Psoas muscle (tissue), 8 donors: ENCODE measurements around the gene NPHS1. TPM values are rescaled to one million over a fixed set of nuclear protein-coding genes. Genes with fewer than 3 reads are reported as not detected.
"Not testable (repeated sequence)": the region's sequence is repeated elsewhere in the genome, so short reads cannot be mapped to it uniquely, and the experiment has no call there.

ENCODE experiments used
- ATAC-seq, 4 donors: fragments of 200-7000 bp; cut with Tn5 transposase; one replicate each; pipeline ENCODE4 v1.9.1; 2020; ENCODE audit warnings: moderate library complexity in 3 of 4, mild to moderate bottlenecking in 2 of 4
- DNase-seq, 2 donors: peaks; one replicate each; pipeline ENCODE4 v3.0.0-alpha.2; 2020
- H3K27ac ChIP-seq: fragments of 200-600 bp; one replicate; pipeline ENCODE4 v1.8.0; 2022
- H3K27me3 ChIP-seq, 3 donors: fragments of 200-600 bp in 1 of 3; one replicate each; pipeline versions ENCODE4 v1.6.1 to v1.8.0; 2013 to 2022; ENCODE audit warnings: low read length in 2 of 3, mild to moderate bottlenecking in 2 of 3, moderate library complexity in 1 of 3; ENCODE audit not compliant: insufficient read depth in 3 of 3
- H3K36me3 ChIP-seq, 2 donors: fragments of 200-600 bp in 1 of 2; one replicate each; pipeline versions ENCODE4 v1.6.1 to v1.8.0; 2013 to 2022; ENCODE audit warnings: low read depth in 1 of 2, mild to moderate bottlenecking in 1 of 2, moderate library complexity in 1 of 2; ENCODE audit not compliant: insufficient read depth in 1 of 2
- H3K4me1 ChIP-seq: fragments of 200-600 bp; one replicate; pipeline ENCODE4 v1.8.0; 2022
- H3K4me3 ChIP-seq: fragments of 200-600 bp; one replicate; pipeline ENCODE4 v1.8.0; 2022; ENCODE audit warnings: mild to moderate bottlenecking
- H3K9me3 ChIP-seq: fragments of 200-600 bp; one replicate; pipeline ENCODE4 v1.8.0; 2022
- WGBS, 3 donors: extraction: QIAGEN DNeasy Blood & Tissue Kit; methylation state at CpG; one replicate each; pipeline versions ENCODE4 v1.1.6 to v1.1.7; 2013; 5-methylcytosine and 5-hydroxymethylcytosine counted together
- intact Hi-C, 2 donors: fragments of 100-400 bp; cut with DNase I; formaldehyde crosslinking; loops; one replicate each; pipeline versions ENCODE4 v1.11.0 to v1.14.2; 2022
- polyA plus RNA-seq, 3 donors: library from polyadenylated mRNA; stranded (reverse); fragments of 200-250 nt; gene quantifications; one replicate each; pipeline ENCODE4 v1.2.3, GENCODE V29; 2013
- total RNA-seq, 4 donors: library from RNA; stranded (reverse); fragmentation: NEBNext Ultra II Directional in 2 of 4; extraction: Animal tissue kit (Norgen Biotek cat#: 25700) in 2 of 4; gene quantifications; one replicate each; pipeline versions ENCODE4 v1.2.1 to v1.2.4, GENCODE V29; 2021 to 2023
- TF ChIP-seq, protein P1 (sequence below): fragments of 200-600 bp; IDR thresholded peaks from one replicate; pipeline ENCODE4 v1.8.0; 2022; ENCODE audit warnings: antibody characterized with exemption
- donor health status: healthy with polysubstance abuse.
- donor health status: DM: no; HTN: no; CAD: no; lungs with moderate emphysema.
- donor health status: Bipolar disorder and iron deficiency.
- donor health status: healthy.
- donor health status: DM: yes; HTN: yes; CAD: no.
- donor health status: DM: no; HTN: no; CAD: no.
- donor health status: DM: no; HTN: no; CAD: no.
- donor health status: DM: yes; HTN: yes; CAD: no.

NPHS1 gene
- total and polyA plus RNA-seq, 7 donors, result not detected

GRCh38 chr19:35894342-35894741, 42.0 kb upstream of the NPHS1 start:
- WGBS, 3 donors, result 94 to 97% (median 97%) methylated on average over 2 of the region's 2 CpGs
- H3K27ac ChIP-seq, result no peak overlapping the region
- intact Hi-C loops, result no loop called here
- TF ChIP-seq, protein P1, sequence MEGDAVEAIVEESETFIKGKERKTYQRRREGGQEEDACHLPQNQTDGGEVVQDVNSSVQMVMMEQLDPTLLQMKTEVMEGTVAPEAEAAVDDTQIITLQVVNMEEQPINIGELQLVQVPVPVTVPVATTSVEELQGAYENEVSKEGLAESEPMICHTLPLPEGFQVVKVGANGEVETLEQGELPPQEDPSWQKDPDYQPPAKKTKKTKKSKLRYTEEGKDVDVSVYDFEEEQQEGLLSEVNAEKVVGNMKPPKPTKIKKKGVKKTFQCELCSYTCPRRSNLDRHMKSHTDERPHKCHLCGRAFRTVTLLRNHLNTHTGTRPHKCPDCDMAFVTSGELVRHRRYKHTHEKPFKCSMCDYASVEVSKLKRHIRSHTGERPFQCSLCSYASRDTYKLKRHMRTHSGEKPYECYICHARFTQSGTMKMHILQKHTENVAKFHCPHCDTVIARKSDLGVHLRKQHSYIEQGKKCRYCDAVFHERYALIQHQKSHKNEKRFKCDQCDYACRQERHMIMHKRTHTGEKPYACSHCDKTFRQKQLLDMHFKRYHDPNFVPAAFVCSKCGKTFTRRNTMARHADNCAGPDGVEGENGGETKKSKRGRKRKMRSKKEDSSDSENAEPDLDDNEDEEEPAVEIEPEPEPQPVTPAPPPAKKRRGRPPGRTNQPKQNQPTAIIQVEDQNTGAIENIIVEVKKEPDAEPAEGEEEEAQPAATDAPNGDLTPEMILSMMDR, result no peak
- peaks cover 7% of the 10 kb centered on the region for H3K4me1 ChIP-seq
- ATAC-seq (no peak), DNase-seq (no peak)
- peaks cover 0 to 42% of the 10 kb centered on the region in 2 donors for H3K36me3 ChIP-seq
- H3K9me3 ChIP-seq, result no peaks in the 10 kb centered on the region
- H3K4me3 ChIP-seq, result no peak overlapping the region
- H3K27me3 ChIP-seq, result peaks cover 0 to 4% (median 0%) of the 10 kb centered on the region in 3 donors

GRCh38 chr19:35891819-35892218, 39.5 kb upstream of the NPHS1 start:
- intact Hi-C loops, ATAC-seq: not testable (repeated sequence)
- H3K36me3 ChIP-seq, result peaks cover 0 to 63% of the 10 kb centered on the region in 2 donors

DNA sequence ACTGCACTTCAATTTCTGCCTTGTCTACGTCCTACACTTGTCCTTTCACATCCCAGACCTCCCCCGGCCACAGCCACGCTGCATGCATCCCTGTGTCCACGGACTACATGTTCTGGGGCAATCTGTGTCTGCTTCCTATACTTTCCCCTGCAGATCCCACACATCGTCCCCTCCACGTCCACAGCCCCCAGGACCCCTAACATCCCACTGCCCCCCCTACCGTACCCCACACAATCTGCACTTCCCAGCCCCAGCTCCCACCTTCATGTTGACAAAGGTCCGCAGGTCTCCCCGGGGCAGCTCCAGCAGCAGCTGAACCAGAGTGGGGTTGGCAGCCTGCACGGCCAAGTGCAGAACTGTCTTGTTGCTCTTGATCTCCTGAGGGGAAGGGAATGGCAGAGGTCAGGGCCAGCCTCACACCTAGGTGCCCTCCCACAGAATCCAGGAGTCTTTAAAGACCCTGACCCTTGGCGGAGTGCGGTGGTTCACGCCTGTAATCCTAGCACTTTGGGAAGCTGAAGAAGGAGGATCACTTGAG, 37.9 kb upstream of the NPHS1 start:
- intact Hi-C loops, result no loop called here
- 90 to 94% (median 91%) methylated on average over 13 of the region's 13 CpGs for WGBS, 3 donors
- H3K27ac ChIP-seq, result no peak overlapping the region
- H3K4me3 ChIP-seq, result no peak overlapping the region
- no peaks in the 10 kb centered on the region for H3K9me3 ChIP-seq
- peaks cover 0 to 53% of the 10 kb centered on the region in 2 donors for H3K36me3 ChIP-seq
- no peak for ATAC-seq
- TF ChIP-seq, protein P1, result no peak
- DNase-seq, result no peak
- H3K4me1 ChIP-seq, result no peaks in the 10 kb centered on the region
- no peaks in the 10 kb centered on the region for H3K27me3 ChIP-seq

More at GRCh38 chr19:35891819-35892218, 39.5 kb upstream of the NPHS1 start:
- not testable (repeated sequence) for H3K4me1 ChIP-seq, DNase-seq, H3K9me3 ChIP-seq, H3K27me3 ChIP-seq, H3K27ac ChIP-seq, H3K4me3 ChIP-seq
- 93 to 94% (median 94%) methylated on average over 3 of the region's 3 CpGs for WGBS, 3 donors

DNA sequence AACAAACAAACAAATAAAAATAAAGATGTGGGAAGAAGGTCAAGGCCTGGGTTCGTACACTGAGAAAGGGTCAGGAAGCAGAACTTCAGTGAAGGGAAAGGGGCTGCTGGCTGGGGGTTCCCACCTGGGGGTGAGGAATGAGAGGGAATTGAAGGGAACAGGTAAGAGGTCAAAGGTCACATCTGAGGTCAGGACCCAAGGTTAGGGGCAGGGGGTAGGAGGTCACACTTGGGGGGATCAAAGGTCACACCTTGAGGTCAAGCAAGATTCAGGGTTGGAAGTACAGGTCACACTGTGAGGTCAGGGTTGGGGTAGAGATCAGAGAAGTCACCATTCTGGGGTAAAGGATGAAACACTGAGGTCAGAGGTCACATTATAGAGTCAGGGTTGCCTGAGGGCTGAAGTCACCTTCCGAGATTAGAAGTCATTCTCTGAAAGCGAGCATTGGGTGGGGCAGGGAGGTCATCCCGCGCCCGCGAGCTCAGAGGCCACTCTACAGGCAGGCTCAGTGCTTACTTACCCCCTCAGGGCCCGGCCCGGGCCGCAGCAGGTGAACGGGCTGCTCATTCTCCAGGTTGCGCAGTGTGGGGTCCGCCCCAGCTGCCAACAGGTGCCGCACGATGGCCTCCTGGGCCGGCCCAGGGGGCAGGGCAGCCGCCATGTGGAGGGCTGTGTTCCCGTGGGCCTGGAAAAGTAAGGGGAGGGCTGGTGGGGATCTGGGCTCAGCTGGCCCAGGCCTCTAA, 37.2 kb upstream of the NPHS1 start:
- H3K27me3 ChIP-seq, result no peaks in the 10 kb centered on the region
- H3K4me1 ChIP-seq, result no peaks in the 10 kb centered on the region
- H3K4me3 ChIP-seq, result no peak overlapping the region
- DNase-seq, result no peak
- ATAC-seq, result no peak
- H3K9me3 ChIP-seq, result no peaks in the 10 kb centered on the region
- TF ChIP-seq, protein P1, result no peak
- WGBS, 3 donors, result 90 to 94% (median 90%) methylated on average over 15 to 18 of the region's 18 CpGs
- peaks cover 0 to 48% of the 10 kb centered on the region in 2 donors for H3K36me3 ChIP-seq
- intact Hi-C loops, result no loop called here
- no peak overlapping the region for H3K27ac ChIP-seq

DNA sequence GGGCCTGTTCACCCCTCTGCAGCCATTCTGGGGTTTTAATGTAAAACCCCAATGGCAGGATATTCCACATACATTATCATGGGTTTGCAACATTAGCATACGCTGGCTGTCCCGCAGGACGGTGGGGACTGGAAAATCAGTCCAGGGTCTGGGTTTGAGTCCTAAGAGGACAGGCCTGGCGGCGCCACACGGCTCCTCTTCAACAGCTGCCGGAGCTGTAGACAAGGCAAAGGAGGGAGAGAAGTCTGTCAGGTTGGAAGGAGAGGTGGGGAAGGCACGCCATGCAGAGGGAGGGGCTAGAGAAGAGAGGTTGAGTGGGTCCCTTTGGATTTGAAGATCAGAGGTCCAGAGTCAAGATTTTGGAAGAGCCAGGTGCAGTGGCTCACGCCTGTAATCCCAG, 36.1 kb upstream of the NPHS1 start:
- H3K9me3 ChIP-seq, result no peaks in the 10 kb centered on the region
- H3K4me3 ChIP-seq, result no peak overlapping the region
- no peak overlapping the region for H3K27ac ChIP-seq
- H3K27me3 ChIP-seq, result no peaks in the 10 kb centered on the region
- intact Hi-C loops, result no loop called here
- peaks cover 0 to 41% of the 10 kb centered on the region in 2 donors for H3K36me3 ChIP-seq
- DNase-seq (no peak), ATAC-seq (no peak)
- TF ChIP-seq, protein P1, result no peak
- 89 to 93% (median 90%) methylated on average over 9 of the region's 9 CpGs for WGBS, 3 donors
- H3K4me1 ChIP-seq, result no peaks in the 10 kb centered on the region
